Transverse colon (tissue), 4 donors: ENCODE data around the gene CEP63. TPM values are rescaled to one million over a fixed set of nuclear protein-coding genes. Genes with fewer than 3 reads are reported as not detected.

Source experiments
- DNase-seq: peaks from one replicate; pipeline ENCODE4 v3.0.0-alpha.2; 2019
- H3K27ac ChIP-seq, 4 donors: fragments of 200-600 bp; sonication (generic); 2 replicates each; pipeline ENCODE4 v1.5.1; 2016 to 2018; ENCODE audit warnings: inconsistent platforms in 4 of 4
- H3K27me3 ChIP-seq: fragments of 200-600 bp; sonication (generic); 2 replicates; pipeline ENCODE4 v1.5.1; 2017; ENCODE audit warnings: inconsistent platforms
- H3K36me3 ChIP-seq, 4 donors: fragments of 200-600 bp; sonication (generic); 2 replicates each; pipeline ENCODE4 v1.5.1; 2017 to 2019; ENCODE audit warnings: inconsistent platforms in 4 of 4
- H3K4me1 ChIP-seq, 4 donors: fragments of 200-600 bp; sonication (generic); 2 replicates each; pipeline ENCODE4 v1.5.1; 2017 to 2020; ENCODE audit warnings: inconsistent platforms in 4 of 4
- H3K4me3 ChIP-seq, 4 donors: fragments of 200-600 bp; sonication (generic); 1 replicate in 1 of 4; 2 replicates in 3 of 4; pipeline versions ENCODE4 v1.5.1 to v1.6.1; 2017 to 2019; ENCODE audit warnings: inconsistent platforms in 4 of 4
- H3K9me3 ChIP-seq, 2 donors: fragments of 200-600 bp; sonication (generic); 2 replicates each; pipeline ENCODE4 v1.5.1; 2017 to 2019; ENCODE audit warnings: inconsistent platforms in 2 of 2
- EP300 ChIP-seq: sonication (generic); formaldehyde crosslinking; IDR thresholded peaks from one replicate; pipeline ENCODE4 v1.6.1; 2017; ENCODE audit warnings: antibody characterized with exemption, low read depth
- POLR2A ChIP-seq: fragments of 450-650 bp; IDR thresholded peaks from one replicate; pipeline ENCODE4 v1.6.1; 2016; ENCODE audit warnings: antibody characterized with exemption, mild to moderate bottlenecking, moderate library complexity
- POLR2AphosphoS5 ChIP-seq, 3 donors: sonication (generic); formaldehyde crosslinking; IDR thresholded peaks; one replicate each; pipeline ENCODE4 v1.6.1; 2016; ENCODE audit warnings: antibody characterized with exemption in 3 of 3
- WGBS, 2 donors: methylation state at CpG; one replicate each; pipeline ENCODE4 v1.1.5; 2018; ENCODE audit warnings: low coverage in 1 of 2; 5-methylcytosine and 5-hydroxymethylcytosine counted together
- in situ Hi-C, 4 donors: fragments of 200-750 bp; cut with MboI; loops; one replicate each; pipeline versions ENCODE4 v1.15.0 to v1.15.1; 2017; ENCODE audit warnings: low sequenced_read_pairs in 3 of 4, low pct_ligation_motif_present in 1 of 4, low pct_unique_long_range_greater_than_20kb in 1 of 4
- intact Hi-C: fragments of 100-400 bp; cut with DNase I; formaldehyde crosslinking; loops from one replicate; pipeline ENCODE4 v1.15.1; 2023; ENCODE audit warnings: low total_unique reads
- total RNA-seq, 4 donors: library from RNA; depleted of rRNA; stranded (reverse); fragments of >200 nt; gene quantifications; one replicate each; pipeline ENCODE4 v1.1.0, GENCODE V29; 2016
- TF ChIP-seq, protein P1 (sequence below), 5 experiments: fragments of 200-600 bp in 3 of 5; fragments of 450-650 bp in 2 of 5; sonication (generic) in 3 of 5; IDR thresholded peaks; 1 replicate in 2 of 5; 2 replicates in 3 of 5; pipeline ENCODE4 v1.5.1; 2016 to 2017; ENCODE audit warnings: antibody characterized with exemption in 5 of 5, inconsistent platforms in 3 of 5, mild to moderate bottlenecking in 2 of 5, moderate library complexity in 1 of 5

Gene CEP63
- total RNA-seq, 4 donors from 2014 or later: 12.1 to 29.2 (median 16.9) TPM

DNA sequence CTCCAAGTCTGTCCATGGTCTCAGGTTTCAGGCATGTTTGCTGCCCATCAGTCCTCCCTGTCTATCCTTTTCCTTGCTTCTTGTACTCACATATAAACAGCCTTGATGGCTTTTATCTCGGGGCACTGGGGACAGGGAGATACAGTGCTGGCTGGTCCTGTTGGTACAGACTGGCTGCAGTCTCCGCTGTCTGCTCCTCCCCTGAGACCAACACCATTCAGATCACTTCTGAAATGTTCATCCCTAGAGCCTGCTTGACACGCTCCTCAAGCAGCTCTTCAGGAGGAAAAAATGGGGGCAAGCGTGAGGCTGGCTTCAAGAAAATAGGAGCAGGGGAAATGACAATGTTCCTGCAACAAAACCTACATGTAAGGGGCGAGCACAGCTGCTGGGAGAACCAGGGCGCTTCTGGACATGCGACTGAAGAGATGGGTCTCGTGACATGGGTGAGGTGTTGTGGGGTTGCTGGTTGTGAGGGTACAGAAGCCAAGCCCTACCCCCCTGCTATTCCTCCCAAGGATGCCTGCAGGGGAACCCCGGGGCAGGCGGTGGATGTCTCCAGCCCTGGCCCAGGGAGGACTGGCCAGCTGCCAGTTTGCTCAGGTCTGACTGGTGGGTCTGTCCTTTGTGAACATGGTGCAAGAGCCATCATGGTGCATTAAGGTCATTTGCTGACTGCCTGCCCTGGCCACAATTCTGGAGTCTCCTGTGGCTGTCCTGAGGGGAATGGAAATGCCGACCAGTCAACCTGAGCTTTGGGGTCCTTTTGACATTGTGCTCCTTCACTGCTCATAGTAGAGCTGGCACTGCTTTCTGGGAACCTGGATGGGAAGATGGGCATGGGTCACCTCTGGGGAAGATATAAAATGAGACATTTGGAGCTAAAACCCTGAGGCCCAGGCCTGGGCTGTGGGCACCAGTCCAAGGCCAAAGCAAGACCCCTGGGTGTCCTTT is 124.9 kb downstream of the CEP63 start:
- DNase-seq: no peak
- H3K4me3 ChIP-seq: no peak overlapping the region
- TF ChIP-seq POLR2A (no peak), EP300 (no peak), POLR2AphosphoS5 (IDR thresholded peaks at IDR 0.05) (no peak)
- TF ChIP-seq, protein P1, sequence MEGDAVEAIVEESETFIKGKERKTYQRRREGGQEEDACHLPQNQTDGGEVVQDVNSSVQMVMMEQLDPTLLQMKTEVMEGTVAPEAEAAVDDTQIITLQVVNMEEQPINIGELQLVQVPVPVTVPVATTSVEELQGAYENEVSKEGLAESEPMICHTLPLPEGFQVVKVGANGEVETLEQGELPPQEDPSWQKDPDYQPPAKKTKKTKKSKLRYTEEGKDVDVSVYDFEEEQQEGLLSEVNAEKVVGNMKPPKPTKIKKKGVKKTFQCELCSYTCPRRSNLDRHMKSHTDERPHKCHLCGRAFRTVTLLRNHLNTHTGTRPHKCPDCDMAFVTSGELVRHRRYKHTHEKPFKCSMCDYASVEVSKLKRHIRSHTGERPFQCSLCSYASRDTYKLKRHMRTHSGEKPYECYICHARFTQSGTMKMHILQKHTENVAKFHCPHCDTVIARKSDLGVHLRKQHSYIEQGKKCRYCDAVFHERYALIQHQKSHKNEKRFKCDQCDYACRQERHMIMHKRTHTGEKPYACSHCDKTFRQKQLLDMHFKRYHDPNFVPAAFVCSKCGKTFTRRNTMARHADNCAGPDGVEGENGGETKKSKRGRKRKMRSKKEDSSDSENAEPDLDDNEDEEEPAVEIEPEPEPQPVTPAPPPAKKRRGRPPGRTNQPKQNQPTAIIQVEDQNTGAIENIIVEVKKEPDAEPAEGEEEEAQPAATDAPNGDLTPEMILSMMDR (IDR thresholded peaks at IDR 0.05): no peak
- 74% methylated on average over 10 of the region's 11 CpGs; no CpG with 5 or more reads in 1 of the 2 donors for WGBS, 2 donors
- no peak overlapping the region for H3K27ac ChIP-seq
- intact Hi-C loops (no loop called here), in situ Hi-C loops (loop anchor here in 1 of 4 donors (25.0 kb wide), 1 partner anchor 1277 kb away; no protein-coding TSS in a partner anchor)
- no peaks in the 10 kb centered on the region for H3K27me3 ChIP-seq
- H3K4me1 ChIP-seq: no peaks in the 10 kb centered on the region
- H3K9me3 ChIP-seq: no peaks in the 10 kb centered on the region
- H3K36me3 ChIP-seq: no peaks in the 10 kb centered on the region

DNA sequence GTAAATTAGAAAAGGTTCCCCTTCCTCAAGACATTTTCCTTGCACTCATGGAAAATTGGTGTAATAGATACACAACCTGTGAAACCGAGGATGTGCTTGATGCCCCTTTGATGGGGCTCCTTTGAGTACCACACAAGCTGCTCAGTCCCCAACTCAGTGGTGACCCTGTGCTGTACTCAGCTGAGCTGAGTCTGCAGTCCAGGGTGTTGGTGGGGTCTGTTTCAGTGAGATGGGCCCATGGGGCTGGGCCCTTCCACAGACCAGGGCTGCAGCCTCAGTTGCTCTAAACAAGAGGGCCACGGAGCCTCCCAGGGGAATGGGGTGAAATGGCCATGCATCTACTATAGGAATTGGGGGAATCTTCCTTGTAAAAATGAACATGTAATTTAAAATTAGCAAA is 125.7 kb downstream of the CEP63 start:
- Histone ChIP-seq H3K27ac (no peak overlapping the region), H3K36me3 (no peaks in the 10 kb centered on the region), H3K4me1 (no peaks in the 10 kb centered on the region), H3K4me3 (no peak overlapping the region), H3K9me3 (no peaks in the 10 kb centered on the region), H3K27me3 (no peaks in the 10 kb centered on the region)
- in situ Hi-C loops (loop anchor here in 1 of 4 donors (25.0 kb wide), 1 partner anchor 1276 kb away; no protein-coding TSS in a partner anchor), intact Hi-C loops (no loop called here)
- WGBS, 2 donors: 72% methylated on average over 2 of the region's 2 CpGs; no CpG with 5 or more reads in 1 of the 2 donors
- TF ChIP-seq POLR2A (no peak), POLR2AphosphoS5 (IDR thresholded peaks at IDR 0.05) (no peak), EP300 (no peak)
- TF ChIP-seq, protein P1 (IDR thresholded peaks at IDR 0.05): no peak
- no peak for DNase-seq

DNA sequence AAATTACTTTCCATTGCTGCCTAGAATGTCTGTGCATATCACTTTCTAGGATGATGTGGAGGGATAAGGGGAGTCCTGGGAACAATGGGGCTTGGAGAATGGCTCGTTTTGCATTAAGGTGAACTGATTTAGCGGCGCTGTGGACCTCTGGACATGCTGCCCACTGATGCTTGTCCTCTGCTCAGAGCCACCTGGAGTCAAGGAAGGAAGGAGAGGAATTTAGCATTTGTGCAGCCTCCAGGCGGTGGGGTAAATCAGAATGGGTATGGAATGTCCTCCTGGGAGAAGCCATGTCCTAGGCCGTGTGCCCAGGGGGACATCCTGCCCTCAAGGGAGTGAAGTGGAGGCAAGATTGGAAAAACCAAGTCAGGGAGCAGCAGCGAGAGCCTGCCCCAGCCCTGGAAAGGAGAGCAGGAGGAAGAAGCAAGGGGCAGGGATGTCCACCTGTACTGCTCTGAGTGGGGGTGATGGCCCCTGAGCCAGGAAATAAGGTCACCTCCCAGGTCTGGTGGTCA is 127.2 kb downstream of the CEP63 start:
- Histone ChIP-seq H3K9me3 (no peaks in the 10 kb centered on the region), H3K4me1 (no peaks in the 10 kb centered on the region), H3K27me3 (no peaks in the 10 kb centered on the region), H3K27ac (no peak overlapping the region), H3K36me3 (no peaks in the 10 kb centered on the region), H3K4me3 (no peak overlapping the region)
- in situ Hi-C loops (loop anchor here in 1 of 4 donors (25.0 kb wide), 1 partner anchor 1274 kb away; no protein-coding TSS in a partner anchor), intact Hi-C loops (no loop called here)
- DNase-seq: no peak
- 61 to 85% methylated on average over 4 to 6 of the region's 6 CpGs for WGBS, 2 donors
- TF ChIP-seq EP300: no peak
- no peak for TF ChIP-seq POLR2AphosphoS5 (IDR thresholded peaks at IDR 0.05)
- TF ChIP-seq POLR2A: no peak
- TF ChIP-seq, protein P1 (IDR thresholded peaks at IDR 0.05): no peak

DNA sequence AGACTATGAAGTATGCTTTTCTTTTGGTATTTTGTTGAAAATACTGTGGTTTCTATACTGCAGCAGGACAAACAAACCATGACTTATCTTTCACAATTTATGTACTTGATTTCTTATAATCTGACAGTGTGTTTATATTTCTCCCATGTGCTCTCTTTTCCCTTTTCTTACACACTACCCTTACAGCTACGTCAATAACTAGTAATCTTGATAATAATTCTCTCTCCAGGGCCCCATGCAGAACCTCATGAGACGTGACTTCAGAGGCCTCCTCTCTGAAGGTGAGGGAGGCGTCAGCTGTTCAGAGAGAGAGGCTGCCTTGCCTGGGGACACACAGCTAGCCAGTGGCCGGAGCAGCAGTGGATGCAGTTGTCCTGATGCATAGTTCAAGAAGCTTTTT is 129.1 kb downstream of the CEP63 start:
- no peak for DNase-seq
- Histone ChIP-seq H3K4me1 (no peaks in the 10 kb centered on the region), H3K36me3 (no peaks in the 10 kb centered on the region), H3K4me3 (no peak overlapping the region), H3K27ac (no peak overlapping the region), H3K9me3 (no peaks in the 10 kb centered on the region), H3K27me3 (no peaks in the 10 kb centered on the region)
- intact Hi-C loops: no loop called here
- no peak for TF ChIP-seq EP300
- TF ChIP-seq POLR2AphosphoS5 (IDR thresholded peaks at IDR 0.05): no peak
- TF ChIP-seq, protein P1 (IDR thresholded peaks at IDR 0.05): no peak
- no peak for TF ChIP-seq POLR2A
- in situ Hi-C loops: loop anchor here in 1 of 4 donors (25.0 kb wide), 1 partner anchor 1272 kb away; no protein-coding TSS in a partner anchor
- 82 to 97% methylated on average over 3 to 4 of the region's 4 CpGs for WGBS, 2 donors
